C4-2B (cell line): ENCODE results near the gene TMEM150C.

Experiments used
- ZFX ChIP-seq: fragments of 450-650 bp; IDR thresholded peaks from 2 replicates; pipeline ENCODE4 v1.6.1; 2017
- TF ChIP-seq, protein P1 (sequence below): fragments of 450-650 bp; conservative IDR thresholded peaks from 2 replicates; pipeline ENCODE4 v1.5.1; 2017; ENCODE audit warnings: mild to moderate bottlenecking

DNA sequence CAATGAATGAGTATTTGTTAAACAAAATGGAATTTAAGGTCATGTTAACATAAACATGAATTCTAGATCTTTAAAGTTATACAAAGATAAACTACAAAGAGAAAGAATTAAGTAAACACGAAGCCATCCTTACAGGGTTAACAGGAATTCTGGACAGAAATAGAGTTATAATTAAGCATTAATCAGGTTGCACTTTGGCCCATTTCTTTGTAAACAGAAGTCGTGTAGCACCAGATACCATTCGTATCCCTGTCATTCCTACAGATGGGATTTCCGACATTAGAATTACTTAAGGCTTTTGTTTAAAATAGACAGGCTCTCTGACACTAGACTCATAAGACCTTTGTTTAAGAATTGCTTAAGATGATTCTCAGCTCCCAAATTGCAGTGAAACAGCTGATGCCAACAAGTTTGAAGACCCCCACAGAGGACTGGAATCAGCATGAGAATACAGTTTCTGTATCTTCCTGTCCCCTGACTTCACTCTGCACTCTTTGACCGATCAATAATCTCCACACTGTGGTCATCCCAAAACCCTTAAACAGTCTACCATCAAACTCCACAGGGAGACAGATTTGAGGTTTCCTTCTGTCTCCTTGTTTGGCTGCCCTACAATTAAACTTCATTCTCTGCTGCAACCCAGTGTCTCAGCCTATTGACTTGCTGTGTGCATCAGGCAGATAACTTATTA lies 22.3 kb upstream of the TMEM150C start:
- TF ChIP-seq, protein P1, sequence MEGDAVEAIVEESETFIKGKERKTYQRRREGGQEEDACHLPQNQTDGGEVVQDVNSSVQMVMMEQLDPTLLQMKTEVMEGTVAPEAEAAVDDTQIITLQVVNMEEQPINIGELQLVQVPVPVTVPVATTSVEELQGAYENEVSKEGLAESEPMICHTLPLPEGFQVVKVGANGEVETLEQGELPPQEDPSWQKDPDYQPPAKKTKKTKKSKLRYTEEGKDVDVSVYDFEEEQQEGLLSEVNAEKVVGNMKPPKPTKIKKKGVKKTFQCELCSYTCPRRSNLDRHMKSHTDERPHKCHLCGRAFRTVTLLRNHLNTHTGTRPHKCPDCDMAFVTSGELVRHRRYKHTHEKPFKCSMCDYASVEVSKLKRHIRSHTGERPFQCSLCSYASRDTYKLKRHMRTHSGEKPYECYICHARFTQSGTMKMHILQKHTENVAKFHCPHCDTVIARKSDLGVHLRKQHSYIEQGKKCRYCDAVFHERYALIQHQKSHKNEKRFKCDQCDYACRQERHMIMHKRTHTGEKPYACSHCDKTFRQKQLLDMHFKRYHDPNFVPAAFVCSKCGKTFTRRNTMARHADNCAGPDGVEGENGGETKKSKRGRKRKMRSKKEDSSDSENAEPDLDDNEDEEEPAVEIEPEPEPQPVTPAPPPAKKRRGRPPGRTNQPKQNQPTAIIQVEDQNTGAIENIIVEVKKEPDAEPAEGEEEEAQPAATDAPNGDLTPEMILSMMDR = no peak
- TF ChIP-seq ZFX = no peak
